Uterus (tissue), 4 donors: ENCODE measurements around the gene WNT11. TPM values are rescaled to one million over a fixed set of nuclear protein-coding genes. Genes with fewer than 3 reads are reported as not detected.

Experiments used
- DNase-seq, 2 donors: peaks; one replicate each; pipeline ENCODE4 v3.0.0-alpha.2; 2019 to 2020
- H3K27ac ChIP-seq, 2 donors: fragments of 200-600 bp; sonication (generic); 1 replicate in 1 of 2; 2 replicates in 1 of 2; pipeline ENCODE4 v1.5.1; 2016 to 2018
- H3K27me3 ChIP-seq, 2 donors: fragments of 200-600 bp; sonication (generic); one replicate each; pipeline ENCODE4 v1.5.1; 2018 to 2019; ENCODE audit warnings: control low read depth in 1 of 2
- H3K36me3 ChIP-seq, 2 donors: fragments of 200-600 bp; sonication (generic); one replicate each; pipeline ENCODE4 v1.5.1; 2019; ENCODE audit warnings: control low read depth in 1 of 2
- H3K4me1 ChIP-seq, 2 donors: fragments of 200-600 bp; sonication (generic); one replicate each; pipeline ENCODE4 v1.5.1; 2018 to 2019; ENCODE audit warnings: control low read depth in 1 of 2
- H3K4me3 ChIP-seq, 2 donors: fragments of 200-600 bp; sonication (generic); 1 replicate in 1 of 2; 2 replicates in 1 of 2; pipeline ENCODE4 v1.5.1; 2018 to 2019; ENCODE audit warnings: mild to moderate bottlenecking in 1 of 2
- H3K9me3 ChIP-seq, 2 donors: fragments of 200-600 bp; sonication (generic); one replicate each; pipeline ENCODE4 v1.5.1; 2019; ENCODE audit warnings: control low read depth in 1 of 2
- POLR2A ChIP-seq, 2 donors: fragments of 450-650 bp; IDR thresholded peaks; one replicate each; pipeline ENCODE4 v1.6.1; 2016; ENCODE audit warnings: antibody characterized with exemption in 2 of 2, mild to moderate bottlenecking in 1 of 2, moderate library complexity in 1 of 2
- intact Hi-C: fragments of 100-400 bp; cut with DNase I; formaldehyde crosslinking; loops from one replicate; pipeline ENCODE4 v1.15.1; 2023; ENCODE audit warnings: low total_unique reads
- total RNA-seq, 4 donors: library from RNA; depleted of rRNA in 3 of 4; stranded (reverse); fragments of >200 nt in 3 of 4; gene quantifications; one replicate each; pipeline versions ENCODE4 v1.1.0 to v1.2.4, GENCODE V29; 2014 to 2023
- TF ChIP-seq, protein P1 (sequence below), 4 experiments: fragments of 200-600 bp in 2 of 4; fragments of 450-650 bp in 2 of 4; sonication (generic) in 2 of 4; IDR thresholded peaks; one replicate each; pipeline ENCODE4 v1.5.1; 2016 to 2019; ENCODE audit warnings: antibody characterized with exemption in 4 of 4, mild to moderate bottlenecking in 2 of 4, moderate library complexity in 1 of 4
- donor health status: DM: yes; HTN: yes; CAD: no.

WNT11 gene
- total RNA-seq, 4 donors from 2014 or later: 5.1 to 16.7 (median 9.5) TPM

DNA sequence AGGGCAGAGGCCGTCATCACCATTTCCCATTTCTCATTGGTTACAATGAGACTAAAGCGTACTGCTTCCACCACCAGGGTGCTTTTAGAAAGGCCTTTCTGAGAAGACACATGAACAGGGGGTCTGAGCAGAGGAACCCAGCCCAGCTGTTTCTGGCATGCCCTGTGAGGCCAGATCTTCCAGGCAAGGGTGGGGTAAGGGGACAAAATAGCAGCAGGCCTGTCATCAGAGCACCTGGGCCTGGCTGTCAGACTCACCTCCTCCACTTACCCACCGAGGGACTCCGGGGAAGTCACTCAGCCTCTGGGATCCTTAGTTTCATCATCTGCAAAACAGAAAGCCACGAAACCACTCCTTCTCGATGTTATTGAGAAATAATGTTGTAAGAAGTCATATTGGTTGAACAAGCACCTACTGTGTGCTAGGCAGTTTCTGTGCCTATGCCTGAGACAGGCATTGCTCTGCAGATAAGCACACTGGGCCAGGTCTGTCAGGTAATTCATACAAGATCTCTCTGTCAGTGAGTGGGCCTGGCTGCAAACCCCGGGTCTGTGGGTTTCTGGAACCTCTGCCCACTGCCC, 8.8 kb upstream of the WNT11 start:
- no peak for TF ChIP-seq POLR2A (IDR thresholded peaks at IDR 0.05)
- TF ChIP-seq, protein P1, sequence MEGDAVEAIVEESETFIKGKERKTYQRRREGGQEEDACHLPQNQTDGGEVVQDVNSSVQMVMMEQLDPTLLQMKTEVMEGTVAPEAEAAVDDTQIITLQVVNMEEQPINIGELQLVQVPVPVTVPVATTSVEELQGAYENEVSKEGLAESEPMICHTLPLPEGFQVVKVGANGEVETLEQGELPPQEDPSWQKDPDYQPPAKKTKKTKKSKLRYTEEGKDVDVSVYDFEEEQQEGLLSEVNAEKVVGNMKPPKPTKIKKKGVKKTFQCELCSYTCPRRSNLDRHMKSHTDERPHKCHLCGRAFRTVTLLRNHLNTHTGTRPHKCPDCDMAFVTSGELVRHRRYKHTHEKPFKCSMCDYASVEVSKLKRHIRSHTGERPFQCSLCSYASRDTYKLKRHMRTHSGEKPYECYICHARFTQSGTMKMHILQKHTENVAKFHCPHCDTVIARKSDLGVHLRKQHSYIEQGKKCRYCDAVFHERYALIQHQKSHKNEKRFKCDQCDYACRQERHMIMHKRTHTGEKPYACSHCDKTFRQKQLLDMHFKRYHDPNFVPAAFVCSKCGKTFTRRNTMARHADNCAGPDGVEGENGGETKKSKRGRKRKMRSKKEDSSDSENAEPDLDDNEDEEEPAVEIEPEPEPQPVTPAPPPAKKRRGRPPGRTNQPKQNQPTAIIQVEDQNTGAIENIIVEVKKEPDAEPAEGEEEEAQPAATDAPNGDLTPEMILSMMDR (IDR thresholded peaks at IDR 0.05): no peak
- no peak for DNase-seq
- intact Hi-C loops: loop anchor here (5.0 kb wide), 1 partner anchor 102 kb away; no protein-coding TSS in a partner anchor

GRCh38 chr11:76214186-76214585, 7.9 kb upstream of the WNT11 start:
- no peak for DNase-seq
- Histone ChIP-seq H3K4me3 (no peak overlapping the region), H3K4me1 (peaks cover 0 to 13% of the 10 kb centered on the region in 2 donors), H3K27me3 (no peaks in the 10 kb centered on the region), H3K27ac (no peak overlapping the region), H3K36me3 (no peaks in the 10 kb centered on the region), H3K9me3 (no peaks in the 10 kb centered on the region)
- intact Hi-C loops: loop anchor here (5.0 kb wide), 1 partner anchor 103 kb away; no protein-coding TSS in a partner anchor
- TF ChIP-seq, protein P1 (IDR thresholded peaks at IDR 0.05): no peak
- no peak for TF ChIP-seq POLR2A (IDR thresholded peaks at IDR 0.05)

More for the DNA sequence above, 8.8 kb upstream of the WNT11 start:
- Histone ChIP-seq H3K36me3 (no peaks in the 10 kb centered on the region), H3K4me1 (peaks cover 0 to 7% of the 10 kb centered on the region in 2 donors), H3K27me3 (no peaks in the 10 kb centered on the region), H3K9me3 (no peaks in the 10 kb centered on the region), H3K4me3 (no peak overlapping the region), H3K27ac (no peak overlapping the region)

DNA sequence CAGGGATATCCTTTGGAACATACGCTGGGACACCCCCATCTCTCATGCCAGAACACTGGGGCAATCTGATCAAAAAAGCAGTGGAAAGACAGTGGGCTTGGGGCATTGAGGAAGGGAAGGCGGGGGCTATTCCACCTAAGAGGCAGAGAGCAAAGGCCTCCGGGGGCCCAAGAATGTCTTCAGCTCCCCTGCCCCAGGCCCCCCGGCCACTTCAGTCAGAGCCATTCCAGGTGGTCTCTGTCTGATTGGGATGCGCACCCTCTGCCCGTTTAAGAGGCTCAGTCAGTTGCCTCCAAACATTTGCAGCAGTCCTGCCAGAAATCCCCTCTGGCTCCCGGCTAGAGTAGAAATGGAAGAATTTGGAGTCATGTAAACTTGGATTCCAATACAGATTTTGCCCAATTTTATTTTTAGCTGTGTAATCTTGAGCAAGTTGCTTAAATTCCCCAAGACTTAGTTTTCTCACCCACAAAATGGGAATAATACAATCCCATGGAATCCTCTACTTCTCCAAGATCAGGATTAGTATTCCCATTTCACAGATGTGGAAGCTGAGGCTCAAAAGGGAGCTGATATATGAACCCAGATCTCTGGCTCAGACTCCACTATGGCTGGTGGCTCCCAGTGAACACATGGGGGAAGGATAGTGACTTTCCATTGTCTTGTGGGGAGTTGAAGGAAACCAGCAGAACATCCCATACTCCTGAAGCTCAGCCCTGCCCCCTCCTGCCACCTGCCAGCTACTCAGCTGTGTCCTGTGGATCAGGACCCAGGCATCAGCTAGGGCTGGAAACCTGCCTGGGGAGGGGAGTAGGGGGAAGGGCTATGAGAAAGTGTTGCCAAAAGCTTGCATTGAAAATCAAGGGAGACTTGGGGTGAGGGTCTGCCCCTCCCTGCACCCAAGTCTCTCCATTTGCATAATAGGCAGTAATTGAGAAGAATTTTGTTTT, 6.1 kb upstream of the WNT11 start:
- no peaks in the 10 kb centered on the region for H3K36me3 ChIP-seq
- DNase-seq: no peak
- no peak overlapping the region for H3K27ac ChIP-seq
- H3K27me3 ChIP-seq: no peaks in the 10 kb centered on the region
- peaks cover 0 to 25% of the 10 kb centered on the region in 2 donors for H3K4me1 ChIP-seq
- intact Hi-C loops: loop anchor here (5.0 kb wide), 1 partner anchor 105 kb away; no protein-coding TSS in a partner anchor
- H3K4me3 ChIP-seq: no peak overlapping the region
- H3K9me3 ChIP-seq: no peaks in the 10 kb centered on the region
- TF ChIP-seq POLR2A (IDR thresholded peaks at IDR 0.05): no peak
- TF ChIP-seq, protein P1 (IDR thresholded peaks at IDR 0.05): no peak

- Histone ChIP-seq H3K27ac (peak overlapping the region; percentile 50 to 69), H3K36me3 (no peaks in the 10 kb centered on the region), H3K9me3 (no peaks in the 10 kb centered on the region), H3K4me1 (peaks cover 0 to 32% of the 10 kb centered on the region in 2 donors), H3K4me3 (peak overlapping the region in 1 of 2 donors; percentile 41), H3K27me3 (no peaks in the 10 kb centered on the region)
- intact Hi-C loops: loop anchor here (5.0 kb wide), 1 partner anchor 106 kb away; no protein-coding TSS in a partner anchor
- DNase-seq: no peak
- no peak for TF ChIP-seq POLR2A (IDR thresholded peaks at IDR 0.05)
- TF ChIP-seq, protein P1 (IDR thresholded peaks at IDR 0.05): no peak
Observed at GRCh38 chr11:76210931-76211851, 4.9 kb upstream of the WNT11 start.
